ENCODE results near the gene WFDC1.

WFDC1 gene

GRCh38 chr16:84355149-84355548 is 60.5 kb downstream of the WFDC1 start:
- Histone ChIP-seq H3K4me1 (ENCODE audit: insufficient read depth, insufficient read length) (peaks cover 8% of the 10 kb centered on the region), H3K9me3 (ENCODE audit: insufficient read depth, low read length) (no peaks in the 10 kb centered on the region), H3K36me3 (ENCODE audit: insufficient read depth, insufficient read length, low read length) (no peaks in the 10 kb centered on the region), H3K9ac (ENCODE audit: insufficient read length, low read depth) (no peak overlapping the region), H3K27me3 (ENCODE audit: insufficient read depth, insufficient read length) (no peaks in the 10 kb centered on the region), H3K4me3 (ENCODE audit: insufficient read length, low read depth) (no peak overlapping the region)
- no peak for DNase-seq (ENCODE audit: low read depth, low spot score)
- TF ChIP-seq ZNF274 (IDR thresholded peaks at IDR 0.05; ENCODE audit: low read depth, low read length), result no peak

GRCh38 chr16:84356176-84356575 is 61.5 kb downstream of the WFDC1 start:
- DNase-seq (ENCODE audit: low read depth, low spot score), result no peak

GRCh38 chr16:84356591-84357116 is 62.0 kb downstream of the WFDC1 start:
- DNase-seq (ENCODE audit: low read depth, low spot score), result no peak
- no peak overlapping the region for H3K9ac ChIP-seq (ENCODE audit: insufficient read length, low read depth)
- H3K9me3 ChIP-seq (ENCODE audit: insufficient read depth, low read length), result no peaks in the 10 kb centered on the region
- H3K27me3 ChIP-seq (ENCODE audit: insufficient read depth, insufficient read length), result no peaks in the 10 kb centered on the region
- H3K4me3 ChIP-seq (ENCODE audit: insufficient read length, low read depth), result no peak overlapping the region
- TF ChIP-seq SUZ12 (IDR thresholded peaks at IDR 0.05; ENCODE audit: extremely low read depth, insufficient read depth, insufficient read length), result no peak
- no peak for TF ChIP-seq ZNF274 (IDR thresholded peaks at IDR 0.05; ENCODE audit: low read depth, low read length)
- TF ChIP-seq YY1 (IDR thresholded peaks at IDR 0.05; ENCODE audit: insufficient read depth, insufficient read length), result no peak
- no peaks in the 10 kb centered on the region for H3K36me3 ChIP-seq (ENCODE audit: insufficient read depth, insufficient read length, low read length)
- H3K4me1 ChIP-seq (ENCODE audit: insufficient read depth, insufficient read length), result peaks cover 12% of the 10 kb centered on the region

More at GRCh38 chr16:84356176-84356575, 61.5 kb downstream of the WFDC1 start:
- H3K4me1 ChIP-seq (ENCODE audit: insufficient read depth, insufficient read length), result peaks cover 12% of the 10 kb centered on the region
- TF ChIP-seq YY1 (IDR thresholded peaks at IDR 0.05; ENCODE audit: insufficient read depth, insufficient read length) (no peak), ZNF274 (IDR thresholded peaks at IDR 0.05; ENCODE audit: low read depth, low read length) (no peak), SUZ12 (IDR thresholded peaks at IDR 0.05; ENCODE audit: extremely low read depth, insufficient read depth, insufficient read length) (no peak)
- no peak overlapping the region for H3K4me3 ChIP-seq (ENCODE audit: insufficient read length, low read depth)
- no peaks in the 10 kb centered on the region for H3K27me3 ChIP-seq (ENCODE audit: insufficient read depth, insufficient read length)
- no peak overlapping the region for H3K9ac ChIP-seq (ENCODE audit: insufficient read length, low read depth)
- H3K9me3 ChIP-seq (ENCODE audit: insufficient read depth, low read length), result no peaks in the 10 kb centered on the region
- H3K36me3 ChIP-seq (ENCODE audit: insufficient read depth, insufficient read length, low read length), result no peaks in the 10 kb centered on the region

GRCh38 chr16:84357191-84357651 is 62.5 kb downstream of the WFDC1 start:
- DNase-seq (ENCODE audit: low read depth, low spot score), result no peak
- Histone ChIP-seq H3K4me1 (ENCODE audit: insufficient read depth, insufficient read length) (peaks cover 12% of the 10 kb centered on the region), H3K27me3 (ENCODE audit: insufficient read depth, insufficient read length) (no peaks in the 10 kb centered on the region), H3K9ac (ENCODE audit: insufficient read length, low read depth) (no peak overlapping the region), H3K9me3 (ENCODE audit: insufficient read depth, low read length) (no peaks in the 10 kb centered on the region), H3K4me3 (ENCODE audit: insufficient read length, low read depth) (no peak overlapping the region), H3K36me3 (ENCODE audit: insufficient read depth, insufficient read length, low read length) (no peaks in the 10 kb centered on the region)
- TF ChIP-seq ZNF274 (IDR thresholded peaks at IDR 0.05; ENCODE audit: low read depth, low read length), result no peak
- TF ChIP-seq YY1 (IDR thresholded peaks at IDR 0.05; ENCODE audit: insufficient read depth, insufficient read length), result no peak
- TF ChIP-seq SUZ12 (IDR thresholded peaks at IDR 0.05; ENCODE audit: extremely low read depth, insufficient read depth, insufficient read length), result no peak

- Histone ChIP-seq H3K4me1 (ENCODE audit: insufficient read depth, insufficient read length) (peaks cover 14% of the 10 kb centered on the region), H3K27me3 (ENCODE audit: insufficient read depth, insufficient read length) (no peaks in the 10 kb centered on the region)
- no peak for DNase-seq (ENCODE audit: low read depth, low spot score)
Observed at GRCh38 chr16:84358601-84359295, 64.1 kb downstream of the WFDC1 start.

GRCh38 chr16:84359326-84359725 is 64.6 kb downstream of the WFDC1 start:
- Histone ChIP-seq H3K9ac (ENCODE audit: insufficient read length, low read depth) (no peak overlapping the region), H3K4me3 (ENCODE audit: insufficient read length, low read depth) (no peak overlapping the region), H3K27me3 (ENCODE audit: insufficient read depth, insufficient read length) (no peaks in the 10 kb centered on the region), H3K36me3 (ENCODE audit: insufficient read depth, insufficient read length, low read length) (no peaks in the 10 kb centered on the region), H3K4me1 (ENCODE audit: insufficient read depth, insufficient read length) (peaks cover 14% of the 10 kb centered on the region), H3K9me3 (ENCODE audit: insufficient read depth, low read length) (no peaks in the 10 kb centered on the region)
- DNase-seq (ENCODE audit: low read depth, low spot score), result no peak
- TF ChIP-seq ZNF274 (IDR thresholded peaks at IDR 0.05; ENCODE audit: low read depth, low read length) (no peak), SUZ12 (IDR thresholded peaks at IDR 0.05; ENCODE audit: extremely low read depth, insufficient read depth, insufficient read length) (no peak), YY1 (IDR thresholded peaks at IDR 0.05; ENCODE audit: insufficient read depth, insufficient read length) (no peak)

More at GRCh38 chr16:84358601-84359295, 64.1 kb downstream of the WFDC1 start:
- Histone ChIP-seq H3K4me3 (ENCODE audit: insufficient read length, low read depth) (no peak overlapping the region), H3K9me3 (ENCODE audit: insufficient read depth, low read length) (no peaks in the 10 kb centered on the region), H3K9ac (ENCODE audit: insufficient read length, low read depth) (no peak overlapping the region), H3K36me3 (ENCODE audit: insufficient read depth, insufficient read length, low read length) (no peaks in the 10 kb centered on the region)
- TF ChIP-seq YY1 (IDR thresholded peaks at IDR 0.05; ENCODE audit: insufficient read depth, insufficient read length) (no peak), SUZ12 (IDR thresholded peaks at IDR 0.05; ENCODE audit: extremely low read depth, insufficient read depth, insufficient read length) (no peak), ZNF274 (IDR thresholded peaks at IDR 0.05; ENCODE audit: low read depth, low read length) (no peak)

GRCh38 chr16:84360170-84360569 is 65.5 kb downstream of the WFDC1 start:
- Histone ChIP-seq H3K9me3 (ENCODE audit: insufficient read depth, low read length) (no peaks in the 10 kb centered on the region), H3K9ac (ENCODE audit: insufficient read length, low read depth) (no peak overlapping the region), H3K4me3 (ENCODE audit: insufficient read length, low read depth) (no peak overlapping the region), H3K27me3 (ENCODE audit: insufficient read depth, insufficient read length) (no peaks in the 10 kb centered on the region), H3K36me3 (ENCODE audit: insufficient read depth, insufficient read length, low read length) (no peaks in the 10 kb centered on the region), H3K4me1 (ENCODE audit: insufficient read depth, insufficient read length) (peaks cover 14% of the 10 kb centered on the region)
- TF ChIP-seq SUZ12 (IDR thresholded peaks at IDR 0.05; ENCODE audit: extremely low read depth, insufficient read depth, insufficient read length) (no peak), ZNF274 (IDR thresholded peaks at IDR 0.05; ENCODE audit: low read depth, low read length) (no peak), YY1 (IDR thresholded peaks at IDR 0.05; ENCODE audit: insufficient read depth, insufficient read length) (no peak)
- DNase-seq (ENCODE audit: low read depth, low spot score), result no peak

All from NT2/D1 (cell line).